ENCODE results near the gene MMS19. TPM values are rescaled to one million over a fixed set of nuclear protein-coding genes. Genes with fewer than 3 reads are reported as not detected.
A peak's percentile ranks its signal among the peaks of the same experiment; 100 is the strongest.
"Not testable (repeated sequence)": the region's sequence is repeated elsewhere in the genome, so short reads cannot be mapped to it uniquely, and the experiment has no call there.

MMS19 gene
- total RNA-seq, 1 donor from 2014 or later = 168 TPM

DNA sequence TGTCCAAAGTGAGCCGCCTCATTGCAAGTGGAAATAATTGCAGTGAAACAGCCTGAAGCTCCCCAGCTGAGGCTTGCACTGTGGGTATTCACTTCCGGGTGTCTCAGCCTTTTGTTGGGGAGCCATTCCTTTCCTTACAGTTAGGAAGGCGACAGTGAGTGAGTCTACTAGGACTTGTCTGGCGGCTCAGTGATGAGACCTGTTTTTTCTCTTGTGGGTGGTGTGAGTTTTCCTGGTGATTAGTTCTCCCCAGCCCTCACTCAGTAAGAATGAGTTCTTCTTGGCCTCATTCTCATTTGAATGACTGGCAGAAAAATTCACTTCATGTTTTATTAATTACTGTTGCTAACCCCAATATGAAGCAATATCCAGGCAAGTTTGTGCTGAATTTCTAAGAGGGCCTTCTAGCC is 69.6 kb downstream of the MMS19 start:
- no peak for DNase-seq (ENCODE audit: low read depth)

- DNase-seq (ENCODE audit: low read depth) = peak; percentile 40
Observed at GRCh38 chr10:97427571-97428179, 70.5 kb downstream of the MMS19 start.

GRCh38 chr10:97426776-97427570 is 71.2 kb downstream of the MMS19 start:
- peak; percentile 33 for DNase-seq (ENCODE audit: low read depth)

DNA sequence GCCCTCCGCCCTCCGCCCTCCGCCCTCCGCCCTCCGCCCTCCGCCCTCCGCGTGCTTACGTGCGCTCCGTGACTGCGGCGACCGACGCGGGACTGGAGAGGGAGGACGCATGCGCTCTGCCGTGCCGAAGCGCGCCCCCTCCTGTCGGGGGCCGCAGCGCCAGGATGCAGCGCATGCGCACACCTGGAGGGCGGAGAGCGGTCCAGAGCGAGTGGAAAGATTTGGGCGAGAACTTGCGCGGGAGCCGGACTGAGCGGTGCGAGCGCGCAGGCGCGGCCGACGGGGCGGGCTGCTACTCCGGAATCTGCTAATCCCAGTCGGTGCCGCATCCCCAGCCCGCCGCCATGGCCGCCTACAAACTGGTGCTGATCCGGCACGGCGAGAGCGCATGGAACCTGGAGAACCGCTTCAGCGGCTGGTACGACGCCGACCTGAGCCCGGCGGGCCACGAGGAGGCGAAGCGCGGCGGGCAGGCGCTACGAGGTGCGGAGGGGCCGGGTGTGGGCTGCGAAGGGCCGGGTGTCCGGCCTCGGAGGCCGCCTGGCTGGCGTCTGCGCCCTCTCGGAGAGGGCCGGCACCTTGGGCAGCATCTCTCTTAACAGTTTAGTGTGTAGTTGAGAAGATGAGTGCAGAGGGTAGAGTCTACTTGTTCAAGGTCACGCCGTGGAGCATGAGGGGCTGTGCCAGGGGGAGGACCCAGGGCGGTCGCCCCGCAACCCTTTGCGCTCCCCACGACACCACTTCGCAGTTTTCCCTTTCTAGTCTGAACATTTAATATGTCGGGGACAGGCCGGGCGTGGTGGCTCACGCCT is 72.1 kb downstream of the MMS19 start, which contains the start of gene PGAM1:
PGAM1 (plus strand) TSS at position 228 of the 812 bp plus-strand sequence; CDS start at position 345, 117 bp downstream.
- DNase-seq (ENCODE audit: low read depth) = peak; percentile 96

DNA sequence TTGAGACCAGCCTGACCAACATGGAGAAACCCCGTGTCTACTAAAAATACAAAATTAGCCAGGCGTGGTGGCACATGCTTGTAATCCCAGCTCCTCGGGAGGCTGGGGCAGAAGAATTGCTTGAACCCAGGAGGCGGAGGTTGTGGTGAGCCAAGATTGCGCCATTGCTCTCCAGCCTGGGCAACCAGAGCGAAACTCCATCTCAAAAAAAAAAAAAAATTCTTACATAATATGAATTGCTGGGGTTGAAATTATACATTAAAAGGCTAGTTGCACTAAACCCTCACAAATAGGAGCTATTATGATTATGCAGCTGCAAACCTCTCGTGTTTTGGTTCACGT is 74.5 kb downstream of the MMS19 start:
- not testable (repeated sequence) for DNase-seq (ENCODE audit: low read depth)

GRCh38 chr10:97416565-97416964 is 81.7 kb downstream of the MMS19 start:
- no peak for DNase-seq (ENCODE audit: low read depth)

DNA sequence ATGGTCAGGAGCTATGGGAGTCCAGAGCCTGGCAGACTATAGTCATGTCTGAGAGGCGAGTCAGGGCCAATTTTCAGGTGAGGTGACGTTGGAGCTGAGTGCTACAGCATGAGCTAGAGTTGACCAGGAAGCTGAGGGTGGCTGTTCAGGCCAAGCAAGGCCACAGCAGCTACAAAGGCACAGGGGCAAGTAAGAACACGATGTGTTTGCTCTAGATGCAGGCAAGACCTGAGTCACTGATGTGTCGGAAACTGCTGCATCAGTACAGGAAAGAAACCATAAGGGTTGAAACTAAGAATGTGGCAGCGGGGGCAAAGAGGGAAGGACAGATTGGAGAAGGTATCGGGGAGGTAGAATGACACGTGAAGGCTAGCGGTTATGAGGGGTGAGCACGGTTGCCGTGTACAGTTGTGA is 85.3 kb downstream of the MMS19 start:
- no peak for DNase-seq (ENCODE audit: low read depth)

DNA sequence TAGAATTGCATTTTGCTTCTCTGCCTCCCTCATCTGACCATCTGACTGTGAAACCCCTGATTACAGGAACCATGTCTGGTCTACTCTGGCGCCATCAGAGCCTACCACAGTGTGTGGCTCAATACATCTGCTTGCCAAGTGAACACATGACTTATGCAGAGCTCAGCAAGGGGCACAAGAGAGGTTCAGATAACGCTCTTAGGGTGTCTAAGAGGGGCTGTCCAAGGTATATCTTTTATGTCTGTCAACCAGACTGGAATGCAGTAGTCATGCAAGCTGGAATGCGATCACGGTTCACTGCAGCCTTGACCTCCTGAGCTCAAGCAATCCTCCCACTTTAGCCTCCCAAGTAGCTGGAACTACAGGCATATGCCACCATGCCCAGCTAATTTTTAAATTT is 86.8 kb downstream of the MMS19 start:
- no peak for DNase-seq (ENCODE audit: low read depth)

DNA sequence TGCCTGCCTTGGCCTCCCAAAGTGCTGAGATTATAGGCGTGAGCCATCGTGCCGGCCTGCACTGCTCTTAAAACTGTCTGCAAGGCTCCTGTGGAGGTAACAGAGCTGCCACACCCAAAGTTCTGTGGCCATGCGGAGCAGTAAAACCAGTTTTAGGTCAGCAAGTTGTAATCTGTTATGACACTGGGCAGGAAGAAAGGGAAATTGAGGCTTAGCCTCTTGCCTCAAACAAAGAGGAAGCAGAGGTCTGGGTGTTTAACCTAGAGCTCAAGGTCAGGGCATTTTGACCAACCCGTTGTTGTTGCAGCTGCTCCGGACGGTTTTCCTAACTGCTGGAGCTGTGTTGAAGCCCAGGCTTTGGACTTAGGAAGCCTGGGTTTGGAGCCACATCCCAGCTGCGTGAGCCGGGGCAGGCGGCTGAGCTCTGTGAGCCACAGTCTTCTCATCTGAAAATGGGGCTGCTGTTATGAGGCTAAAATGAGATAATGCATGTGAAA is 89.7 kb downstream of the MMS19 start:
- peak; percentile 41 for DNase-seq (ENCODE audit: low read depth)

Other genes with a start within 250 kb of the MMS19 start
- 4.7 and 4.8 TPM in 2 replicates for gene ARHGAP19, start 205.8 kb downstream of the MMS19 start, total RNA-seq
- gene FRAT1, start 179.2 kb downstream of the MMS19 start, total RNA-seq = 1.3 and 1.8 TPM in 2 replicates
- gene FRAT2, start 163.7 kb downstream of the MMS19 start, total RNA-seq = 6.5 and 7.6 TPM in 2 replicates
- gene RRP12, start 97.1 kb downstream of the MMS19 start, total RNA-seq = 25.6 and 26.5 TPM in 2 replicates
- 463 and 464 TPM in 2 replicates for gene PGAM1, start 72.2 kb downstream of the MMS19 start, total RNA-seq
- 25.1 and 26.8 TPM in 2 replicates for gene EXOSC1, start 52.4 kb downstream of the MMS19 start, total RNA-seq
- 42.1 and 49.9 TPM in 2 replicates for gene ZDHHC16, start 52.2 kb downstream of the MMS19 start, total RNA-seq
- 81.1 and 95.8 TPM in 2 replicates for gene UBTD1, start 502 bp upstream of the MMS19 start, total RNA-seq
- 61.9 and 115 TPM in 2 replicates for gene ANKRD2, start 74.4 kb upstream of the MMS19 start, total RNA-seq
- 1.1 and 1.8 TPM in 2 replicates for gene HOGA1, start 86.0 kb upstream of the MMS19 start, total RNA-seq
- gene C10orf62, start 91.3 kb upstream of the MMS19 start, total RNA-seq = 0.62 TPM in 1 of 2 replicates, not detected in the other
- gene MORN4, start 135.1 kb upstream of the MMS19 start, total RNA-seq = 4.9 and 5.9 TPM in 2 replicates
- gene PI4K2A, start 142.2 kb upstream of the MMS19 start, total RNA-seq = 32.2 and 33.7 TPM in 2 replicates
- gene AVPI1, start 188.8 kb upstream of the MMS19 start, total RNA-seq = 30.9 and 56.8 TPM in 2 replicates
- 31.3 and 37.2 TPM in 2 replicates for gene MARVELD1, start 215.3 kb upstream of the MMS19 start, total RNA-seq
- 25.5 and 30.5 TPM in 2 replicates for gene ZFYVE27, start 238.7 kb upstream of the MMS19 start, total RNA-seq

All from myocyte (in vitro differentiated cells).